ENCODE results near the gene MYOZ2.

The MYOZ2 gene

GRCh38 chr4:119124352-119124751 is 11.3 kb upstream of the MYOZ2 start:
- in situ Hi-C loops (cut with MboI; ENCODE audit: low pct_unique_long_range_greater_than_20kb, low sequenced_read_pairs, unreplicated experiment), result no loop called here
- DNase-seq (ENCODE audit: low spot score), result no peak
- no peak for TF ChIP-seq CTCF (IDR thresholded peaks at IDR 0.05; ENCODE audit: extremely low read depth, insufficient read depth, missing control alignments)

GRCh38 chr4:119125931-119126330 is 9.7 kb upstream of the MYOZ2 start:
- no peak for TF ChIP-seq CTCF (IDR thresholded peaks at IDR 0.05; ENCODE audit: extremely low read depth, insufficient read depth, missing control alignments)
- in situ Hi-C loops (cut with MboI; ENCODE audit: low pct_unique_long_range_greater_than_20kb, low sequenced_read_pairs, unreplicated experiment), result no loop called here
- no peak for DNase-seq (ENCODE audit: low spot score)

GRCh38 chr4:119128148-119128547 is 7.5 kb upstream of the MYOZ2 start:
- no peak for DNase-seq (ENCODE audit: low spot score)
- in situ Hi-C loops (cut with MboI; ENCODE audit: low pct_unique_long_range_greater_than_20kb, low sequenced_read_pairs, unreplicated experiment), result no loop called here
- no peak for TF ChIP-seq CTCF (IDR thresholded peaks at IDR 0.05; ENCODE audit: extremely low read depth, insufficient read depth, missing control alignments)

- in situ Hi-C loops (cut with MboI; ENCODE audit: low pct_unique_long_range_greater_than_20kb, low sequenced_read_pairs, unreplicated experiment), result no loop called here
- DNase-seq (ENCODE audit: low spot score), result no peak
- no peak for TF ChIP-seq CTCF (IDR thresholded peaks at IDR 0.05; ENCODE audit: extremely low read depth, insufficient read depth, missing control alignments)
Measured at GRCh38 chr4:119130365-119131065, 5.1 kb upstream of the MYOZ2 start.

GRCh38 chr4:119131164-119131563 is 4.5 kb upstream of the MYOZ2 start:
- DNase-seq (ENCODE audit: low spot score), result no peak
- in situ Hi-C loops (cut with MboI; ENCODE audit: low pct_unique_long_range_greater_than_20kb, low sequenced_read_pairs, unreplicated experiment), result no loop called here
- no peak for TF ChIP-seq CTCF (IDR thresholded peaks at IDR 0.05; ENCODE audit: extremely low read depth, insufficient read depth, missing control alignments)

- in situ Hi-C loops (cut with MboI; ENCODE audit: low pct_unique_long_range_greater_than_20kb, low sequenced_read_pairs, unreplicated experiment), result no loop called here
- no peak for DNase-seq (ENCODE audit: low spot score)
- no peak for TF ChIP-seq CTCF (IDR thresholded peaks at IDR 0.05; ENCODE audit: extremely low read depth, insufficient read depth, missing control alignments)
Measured at GRCh38 chr4:119132306-119132705, 3.3 kb upstream of the MYOZ2 start.
